ENCODE data around the gene SLC28A1. TPM values are rescaled to one million over a fixed set of nuclear protein-coding genes. Genes with fewer than 3 reads are reported as not detected.

Gene SLC28A1
- total RNA-seq, 4 donors from 2014 or later, result 0.22 to 0.42 TPM; not detected in 2

GRCh38 chr15:84889313-84889990, 5.0 kb downstream of the SLC28A1 start:
- no peak for TF ChIP-seq EP300 (IDR thresholded peaks at IDR 0.05)
- TF ChIP-seq POLR2A (IDR thresholded peaks at IDR 0.05), result no peak
- H3K9me3 ChIP-seq, result no peaks in the 10 kb centered on the region
- no peaks in the 10 kb centered on the region for H3K36me3 ChIP-seq
- H3K27me3 ChIP-seq, result no peaks in the 10 kb centered on the region
- H3K27ac ChIP-seq, result no peak overlapping the region
- H3K4me1 ChIP-seq, result no peaks in the 10 kb centered on the region
- H3K4me3 ChIP-seq, result no peak overlapping the region
- DNase-seq (ENCODE audit: low spot score in 2 of 2), result no peak
- WGBS, 2 donors, result 68 to 75% methylated on average over 8 of the region's 8 CpGs

- no peak for DNase-seq (ENCODE audit: low spot score in 2 of 2)
- 94% methylated on average over 6 of the region's 6 CpGs for WGBS, 2 donors
- Histone ChIP-seq H3K4me3 (no peak overlapping the region), H3K9me3 (no peaks in the 10 kb centered on the region), H3K27me3 (no peaks in the 10 kb centered on the region), H3K27ac (no peak overlapping the region), H3K4me1 (no peaks in the 10 kb centered on the region), H3K36me3 (no peaks in the 10 kb centered on the region)
- TF ChIP-seq EP300 (IDR thresholded peaks at IDR 0.05) (no peak), POLR2A (IDR thresholded peaks at IDR 0.05) (no peak), CTCF (IDR thresholded peaks at IDR 0.05) (no peak)
Measured at GRCh38 chr15:84889991-84890669, 5.7 kb downstream of the SLC28A1 start.

- Histone ChIP-seq H3K36me3 (no peaks in the 10 kb centered on the region), H3K9me3 (no peaks in the 10 kb centered on the region), H3K4me3 (no peak overlapping the region), H3K4me1 (no peaks in the 10 kb centered on the region), H3K27me3 (no peaks in the 10 kb centered on the region), H3K27ac (no peak overlapping the region)
- DNase-seq (ENCODE audit: low spot score in 2 of 2), result no peak
- TF ChIP-seq CTCF (IDR thresholded peaks at IDR 0.05), result no peak
- no peak for TF ChIP-seq EP300 (IDR thresholded peaks at IDR 0.05)
- 91 to 96% methylated on average over 5 of the region's 5 CpGs for WGBS, 2 donors
Measured at GRCh38 chr15:84890670-84891162, 6.3 kb downstream of the SLC28A1 start.

GRCh38 chr15:84891339-84891738, 6.9 kb downstream of the SLC28A1 start:
- 85 to 89% methylated on average over 6 of the region's 6 CpGs for WGBS, 2 donors
- Histone ChIP-seq H3K4me1 (no peaks in the 10 kb centered on the region), H3K27ac (no peak overlapping the region), H3K4me3 (no peak overlapping the region), H3K27me3 (no peaks in the 10 kb centered on the region), H3K36me3 (no peaks in the 10 kb centered on the region), H3K9me3 (no peaks in the 10 kb centered on the region)
- DNase-seq (ENCODE audit: low spot score in 2 of 2), result no peak
- TF ChIP-seq EP300 (IDR thresholded peaks at IDR 0.05), result no peak

GRCh38 chr15:84892786-84893307, 8.4 kb downstream of the SLC28A1 start:
- no peak for TF ChIP-seq POLR2A (IDR thresholded peaks at IDR 0.05)
- no peak for TF ChIP-seq CTCF (IDR thresholded peaks at IDR 0.05)
- no peak for TF ChIP-seq EP300 (IDR thresholded peaks at IDR 0.05)
- Histone ChIP-seq H3K27me3 (no peaks in the 10 kb centered on the region), H3K4me1 (no peaks in the 10 kb centered on the region), H3K4me3 (no peak overlapping the region), H3K36me3 (no peaks in the 10 kb centered on the region), H3K9me3 (no peaks in the 10 kb centered on the region), H3K27ac (no peak overlapping the region)
- DNase-seq (ENCODE audit: low spot score in 2 of 2), result no peak
- WGBS, 2 donors, result 89 to 93% methylated on average over 10 of the region's 10 CpGs

- 81 to 87% methylated on average over 10 of the region's 10 CpGs for WGBS, 2 donors
- Histone ChIP-seq H3K27ac (no peak overlapping the region), H3K4me1 (no peaks in the 10 kb centered on the region), H3K36me3 (no peaks in the 10 kb centered on the region), H3K4me3 (no peak overlapping the region), H3K9me3 (no peaks in the 10 kb centered on the region), H3K27me3 (no peaks in the 10 kb centered on the region)
- TF ChIP-seq CTCF (IDR thresholded peaks at IDR 0.05), result no peak
- DNase-seq (ENCODE audit: low spot score in 2 of 2), result no peak
Measured at GRCh38 chr15:84893607-84894006, 9.1 kb downstream of the SLC28A1 start.
